ENCODE measurements around the gene PPT1.

DNA sequence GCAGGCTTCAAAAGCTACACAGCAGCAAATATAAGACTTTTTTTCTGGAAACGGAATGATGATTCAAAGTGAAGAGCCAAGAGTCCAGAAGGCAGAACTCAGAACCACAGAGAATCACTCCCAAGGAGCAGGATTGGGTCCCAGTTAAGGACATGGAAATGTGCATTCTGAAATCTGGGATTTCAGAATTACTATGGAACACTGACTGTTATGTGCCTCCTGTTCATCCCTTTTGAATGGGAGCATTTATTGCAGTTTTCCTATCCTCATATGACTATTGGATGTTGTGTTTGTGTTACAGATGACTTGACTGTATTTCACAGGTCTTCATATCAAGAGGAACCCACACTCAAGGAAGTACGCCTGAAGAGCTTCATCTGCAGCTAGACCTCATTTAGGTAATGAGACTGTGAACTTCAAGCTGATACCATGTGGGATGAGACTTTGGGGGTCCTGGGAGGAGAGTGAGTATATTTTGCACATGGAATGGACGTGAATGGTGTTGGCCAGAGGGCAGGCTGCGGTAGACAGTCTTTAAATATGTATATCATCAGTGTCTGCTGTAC is 73.6 kb downstream of the PPT1 start:
- TF ChIP-seq, protein P1, sequence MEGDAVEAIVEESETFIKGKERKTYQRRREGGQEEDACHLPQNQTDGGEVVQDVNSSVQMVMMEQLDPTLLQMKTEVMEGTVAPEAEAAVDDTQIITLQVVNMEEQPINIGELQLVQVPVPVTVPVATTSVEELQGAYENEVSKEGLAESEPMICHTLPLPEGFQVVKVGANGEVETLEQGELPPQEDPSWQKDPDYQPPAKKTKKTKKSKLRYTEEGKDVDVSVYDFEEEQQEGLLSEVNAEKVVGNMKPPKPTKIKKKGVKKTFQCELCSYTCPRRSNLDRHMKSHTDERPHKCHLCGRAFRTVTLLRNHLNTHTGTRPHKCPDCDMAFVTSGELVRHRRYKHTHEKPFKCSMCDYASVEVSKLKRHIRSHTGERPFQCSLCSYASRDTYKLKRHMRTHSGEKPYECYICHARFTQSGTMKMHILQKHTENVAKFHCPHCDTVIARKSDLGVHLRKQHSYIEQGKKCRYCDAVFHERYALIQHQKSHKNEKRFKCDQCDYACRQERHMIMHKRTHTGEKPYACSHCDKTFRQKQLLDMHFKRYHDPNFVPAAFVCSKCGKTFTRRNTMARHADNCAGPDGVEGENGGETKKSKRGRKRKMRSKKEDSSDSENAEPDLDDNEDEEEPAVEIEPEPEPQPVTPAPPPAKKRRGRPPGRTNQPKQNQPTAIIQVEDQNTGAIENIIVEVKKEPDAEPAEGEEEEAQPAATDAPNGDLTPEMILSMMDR (conservative IDR thresholded peaks at IDR 0.05), result no peak
- no peak for TF ChIP-seq EZH2 (IDR thresholded peaks at IDR 0.05; ENCODE audit: low read depth)

Data from PC-9 (cell line).